Stimulated activated CD8-positive, alpha-beta memory T cell treated with anti-CD3 and anti-CD28 coated beads, Interleukin-7, amount 100 ng/mL, for 48 hours (primary cell): ENCODE results near the gene RIMBP2.

Experiments
- DNase-seq, 2 donors: peaks; one replicate each; pipeline ENCODE4 v3.0.0-alpha.2; 2020; ENCODE audit warnings: low read depth in 1 of 2; ENCODE audit errors: extremely low read depth in 1 of 2

The RIMBP2 gene

GRCh38 chr12:130474599-130475269, 241.4 kb downstream of the RIMBP2 start:
- no peak for DNase-seq

GRCh38 chr12:130473266-130473665, 242.8 kb downstream of the RIMBP2 start:
- no peak for DNase-seq

- no peak for DNase-seq
Measured at GRCh38 chr12:130470969-130471368, 245.1 kb downstream of the RIMBP2 start.

GRCh38 chr12:130469552-130469951, 246.5 kb downstream of the RIMBP2 start:
- DNase-seq = no peak

- DNase-seq = no peak
Measured at GRCh38 chr12:130468700-130469245, 247.3 kb downstream of the RIMBP2 start.

GRCh38 chr12:130468186-130468585, 247.9 kb downstream of the RIMBP2 start:
- DNase-seq = no peak

- DNase-seq = no peak
Measured at GRCh38 chr12:130465626-130466025, 250.5 kb downstream of the RIMBP2 start.

GRCh38 chr12:130465046-130465445, 251.1 kb downstream of the RIMBP2 start:
- DNase-seq = no peak

GRCh38 chr12:130463818-130464670, 252.1 kb downstream of the RIMBP2 start:
- no peak for DNase-seq

- no peak for DNase-seq
Measured at GRCh38 chr12:130463275-130463658, 252.8 kb downstream of the RIMBP2 start.

GRCh38 chr12:130462558-130463274, 253.4 kb downstream of the RIMBP2 start:
- DNase-seq = no peak

- DNase-seq = no peak
Measured at GRCh38 chr12:130461839-130462557, 254.1 kb downstream of the RIMBP2 start.

GRCh38 chr12:130461447-130461815, 254.7 kb downstream of the RIMBP2 start:
- no peak for DNase-seq

GRCh38 chr12:130460611-130461446, 255.3 kb downstream of the RIMBP2 start:
- DNase-seq = no peak

GRCh38 chr12:130459916-130460315, 256.2 kb downstream of the RIMBP2 start:
- DNase-seq = no peak

- no peak for DNase-seq
Measured at GRCh38 chr12:130458341-130458740, 257.8 kb downstream of the RIMBP2 start.

GRCh38 chr12:130457215-130457614, 258.9 kb downstream of the RIMBP2 start:
- no peak for DNase-seq

GRCh38 chr12:130456375-130457199, 259.5 kb downstream of the RIMBP2 start:
- DNase-seq = no peak

GRCh38 chr12:130455161-130455560, 260.9 kb downstream of the RIMBP2 start:
- no peak for DNase-seq
